ENCODE measurements around the gene KLHL3. TPM values are rescaled to one million over a fixed set of nuclear protein-coding genes. Genes with fewer than 3 reads are reported as not detected.

KLHL3 gene
- total and polyA plus RNA-seq, 9 of the 15 experiments (the other 6 are each of a cell fraction or from before 2014, with no cell fraction given) = under 0.01 to 1.5 (median 0.22) TPM

DNA sequence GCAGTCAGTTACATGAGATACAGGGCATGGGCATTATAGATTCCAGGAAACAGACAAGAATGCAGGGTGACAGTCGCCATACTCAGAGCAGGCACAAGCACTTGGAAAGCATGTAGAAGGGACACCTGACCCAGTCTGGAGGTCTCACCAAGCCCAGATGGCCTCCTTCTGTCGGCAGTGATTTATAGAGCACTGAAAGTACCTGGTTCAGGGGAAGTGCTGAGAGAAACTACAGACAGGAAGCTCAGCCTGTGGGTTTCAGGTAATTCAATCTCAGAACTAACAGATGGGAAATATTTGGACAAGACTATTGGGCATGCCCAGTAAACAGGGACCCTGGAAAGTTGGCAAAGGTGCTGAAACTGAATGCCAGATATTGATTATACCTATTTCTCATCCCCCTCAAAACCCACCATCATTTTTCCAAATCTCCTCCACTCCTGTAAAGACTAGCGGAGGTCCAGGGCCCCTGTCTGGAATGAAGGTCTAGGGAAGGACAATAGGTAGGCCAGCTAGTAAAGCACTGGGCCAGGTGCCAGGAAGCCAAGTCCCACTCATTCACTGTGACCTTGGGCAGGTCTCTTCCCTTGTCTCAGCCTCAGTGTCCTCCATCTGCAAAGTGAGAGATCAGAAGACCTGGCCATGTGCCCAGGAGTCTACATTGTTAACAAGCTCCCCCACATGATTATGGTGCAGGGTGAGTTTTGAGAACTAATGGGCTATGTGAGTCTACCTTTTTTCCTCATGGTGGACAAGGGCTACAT, 26.9 kb downstream of the KLHL3 start (continued):
- no peak for TF ChIP-seq RHOXF2B (CRISPR knock-in tag; conservative IDR thresholded peaks at IDR 0.05)
- TF ChIP-seq EP400 (IDR thresholded peaks at IDR 0.05) = no peak
- TF ChIP-seq POLR2B (IDR thresholded peaks at IDR 0.05; ENCODE audit: low read depth, partially characterized antibody) = no peak

DNA sequence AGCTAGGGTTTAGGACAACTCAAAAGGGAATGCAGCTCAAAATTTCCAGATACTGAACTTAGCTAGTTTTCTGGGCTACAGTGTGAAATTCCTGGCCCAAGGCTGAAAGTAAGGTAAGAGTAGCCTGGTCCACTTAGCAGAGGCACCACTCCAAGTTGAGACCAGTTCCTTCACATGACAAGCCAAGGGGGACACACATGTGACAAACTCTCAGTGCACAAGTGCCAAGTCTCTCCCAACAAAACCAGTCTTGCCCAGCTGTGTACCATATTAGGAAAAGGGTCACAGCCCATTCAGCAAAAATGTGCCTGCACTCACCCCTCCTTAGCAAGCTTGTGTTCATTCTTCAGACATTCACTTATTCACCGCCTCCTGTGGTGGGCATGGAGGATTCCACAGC, 27.8 kb downstream of the KLHL3 start:
- no peak overlapping the region for H2AFZ ChIP-seq (ENCODE audit: low read depth, low read length)
- H3K9ac ChIP-seq (ENCODE audit: insufficient read depth in 1 of 2, low read depth in 2 of 2, low read length in 2 of 2) = no peak overlapping the region
- H3K9me1 ChIP-seq (ENCODE audit: control insufficient read depth, insufficient read depth, low read length) = no peaks in the 10 kb centered on the region
- H3K27ac ChIP-seq (ENCODE audit: extremely low read depth, low read depth, low read length) = no peak overlapping the region
- CTCF ChIA-PET (ENCODE audit: low intra/inter-chr PET ratio) = no interaction called here
- peaks cover 0 to 5% of the 10 kb centered on the region in 2 experiments; a peak in 3 of 5 replicates for H3K27me3 ChIP-seq (ENCODE audit: control insufficient read depth in 2 of 2, insufficient read depth in 2 of 2, low read length in 2 of 2)
- POLR2A ChIA-PET = interaction anchor here (1.0 kb wide), 1 partner anchor 15 kb away, joined by 3 read pairs; no protein-coding TSS in a partner anchor
- no peaks in the 10 kb centered on the region for H4K20me1 ChIP-seq (replicated peaks; ENCODE audit: control insufficient read depth, insufficient read depth, low read length)
- ATAC-seq (no peak), FAIRE-seq (no peak), DNase-seq (ENCODE audit: extremely low read depth in 1 of 4, low spot score in 3 of 4) (no peak)
- TF ChIP-seq NFXL1 (CRISPR knock-in tag; IDR thresholded peaks at IDR 0.05) = no peak
- TF ChIP-seq ZNF175 (CRISPR knock-in tag; IDR thresholded peaks at IDR 0.05; ENCODE audit: low read depth) = no peak
- TF ChIP-seq, protein P1, sequence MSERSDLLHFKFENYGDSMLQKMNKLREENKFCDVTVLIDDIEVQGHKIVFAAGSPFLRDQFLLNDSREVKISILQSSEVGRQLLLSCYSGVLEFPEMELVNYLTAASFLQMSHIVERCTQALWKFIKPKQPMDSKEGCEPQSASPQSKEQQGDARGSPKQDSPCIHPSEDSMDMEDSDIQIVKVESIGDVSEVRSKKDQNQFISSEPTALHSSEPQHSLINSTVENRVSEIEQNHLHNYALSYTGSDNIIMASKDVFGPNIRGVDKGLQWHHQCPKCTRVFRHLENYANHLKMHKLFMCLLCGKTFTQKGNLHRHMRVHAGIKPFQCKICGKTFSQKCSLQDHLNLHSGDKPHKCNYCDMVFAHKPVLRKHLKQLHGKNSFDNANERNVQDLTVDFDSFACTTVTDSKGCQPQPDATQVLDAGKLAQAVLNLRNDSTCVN (CRISPR knock-in tag; IDR thresholded peaks at IDR 0.05) = no peak
- TF ChIP-seq FOXA1 (IDR thresholded peaks at IDR 0.05; ENCODE audit: borderline replicate concordance) = no peak
- TF ChIP-seq ZNF384 (IDR thresholded peaks at IDR 0.05; ENCODE audit: low read depth, low read length) = no peak
- no peak for TF ChIP-seq ZNF507 (tag; conservative IDR thresholded peaks at IDR 0.05)
- TF ChIP-seq POLR2A (conservative IDR thresholded peaks at IDR 0.05) = no peak
- TF ChIP-seq ELF2 (CRISPR knock-in tag; IDR thresholded peaks at IDR 0.05) = no peak
- no peak for TF ChIP-seq HMGXB4 (CRISPR knock-in tag; IDR thresholded peaks at IDR 0.05)
- TF ChIP-seq ARID3A (IDR thresholded peaks at IDR 0.05; ENCODE audit: borderline replicate concordance, low read depth, low read length) = no peak
- no peak for TF ChIP-seq RUNX1 (IDR thresholded peaks at IDR 0.05; ENCODE audit: low read depth)
- WGBS (ENCODE audit: insufficient coverage, low coverage, missing lambda C conversion rate) = 0% methylated on average over 1 of the region's 1 CpG
- no peaks in the 10 kb centered on the region for H3K4me1 ChIP-seq (replicated peaks in 1 of 2; ENCODE audit: control insufficient read depth in 2 of 2, insufficient read depth in 2 of 2, low read length in 2 of 2)
- no peaks in the 10 kb centered on the region for H3K79me2 ChIP-seq (ENCODE audit: control insufficient read depth, insufficient read depth, low read length)
- BruUV-seq (replicated peaks) = no TSS peak
- no peaks in the 10 kb centered on the region for H3K36me3 ChIP-seq (ENCODE audit: control insufficient read depth, insufficient read depth, low read length)
- no peaks in the 10 kb centered on the region for H3K9me3 ChIP-seq (replicated peaks; ENCODE audit: control insufficient read depth, insufficient read depth, low read depth, low read length)
- intact Hi-C loops (cut with micrococcal nuclease) = no loop called here
- no peak overlapping the region for H3K4me3 ChIP-seq
- no peak overlapping the region for H3K4me2 ChIP-seq (ENCODE audit: insufficient read depth, low read length)
- in situ Hi-C loops (cut with MboI) = no loop called here
